Urothelium cell line (cell line): ENCODE data around the gene ATL1.
"Not testable (repeated sequence)": the region's sequence is repeated elsewhere in the genome, so short reads cannot be mapped to it uniquely, and the experiment has no call there.

Source experiments
- DNase-seq: peaks from one replicate; pipeline ENCODE4 v3.0.0; 2011; ENCODE audit warnings: low spot score, mixed read lengths
- FAIRE-seq: peaks from 2 replicates; lab custom pipeline; 2011; peaks lifted over from hg19 to GRCh38; lab: Jason Lieb, UNC

The ATL1 gene

GRCh38 chr14:50599700-50600444 lies 39.9 kb downstream of the ATL1 start:
- FAIRE-seq (peak; percentile 87), DNase-seq (peak; percentile 66)

GRCh38 chr14:50600849-50601248 lies 40.9 kb downstream of the ATL1 start:
- FAIRE-seq = no peak
- DNase-seq = peak; percentile 16

GRCh38 chr14:50601394-50601793 lies 41.4 kb downstream of the ATL1 start:
- DNase-seq (no peak), FAIRE-seq (no peak)

- peak; percentile 76 for FAIRE-seq
- no peak for DNase-seq
Observed at GRCh38 chr14:50602035-50602434, 42.1 kb downstream of the ATL1 start.

DNA sequence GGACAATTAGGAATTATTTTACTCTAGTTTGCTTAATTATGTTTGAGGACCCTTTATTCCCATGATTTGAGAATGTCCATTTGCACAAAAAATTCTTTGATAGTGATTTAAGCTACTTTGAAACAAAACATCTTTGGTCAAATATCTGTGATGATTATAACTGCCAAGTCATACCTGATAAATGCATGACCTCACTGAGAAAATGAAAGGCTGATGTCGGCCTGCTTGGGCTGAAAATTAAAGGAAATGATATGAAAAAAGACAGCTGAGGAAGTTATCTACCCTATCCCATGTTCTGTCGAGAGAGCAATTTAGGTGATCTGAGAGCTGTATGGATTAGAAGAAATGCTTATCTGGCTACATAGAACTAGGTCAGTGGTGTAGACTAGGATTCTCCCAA lies 43.6 kb downstream of the ATL1 start:
- DNase-seq = no peak
- no peak for FAIRE-seq

DNA sequence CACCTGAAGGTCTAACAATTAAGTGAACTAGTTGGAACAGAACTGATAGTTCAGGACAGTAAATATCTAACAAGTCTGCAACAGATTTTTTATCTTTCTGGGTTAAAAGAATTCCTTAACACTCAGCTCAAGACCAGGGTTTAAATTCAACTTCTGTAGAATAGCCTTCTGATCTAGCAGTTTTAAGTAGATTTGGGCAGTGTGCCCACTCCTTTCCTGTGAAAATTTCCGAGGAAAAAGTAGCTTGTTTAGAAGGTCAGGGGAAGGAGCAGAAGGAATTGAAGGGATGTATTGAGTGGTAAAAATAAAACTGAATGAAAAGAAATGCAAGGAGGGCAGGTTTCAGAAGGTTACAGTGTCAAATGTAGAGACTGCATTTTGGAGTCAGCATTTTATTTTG lies 45.8 kb downstream of the ATL1 start:
- FAIRE-seq = no peak
- DNase-seq = no peak

GRCh38 chr14:50606468-50606867 lies 46.5 kb downstream of the ATL1 start:
- FAIRE-seq = no peak
- no peak for DNase-seq

GRCh38 chr14:50607181-50607580 lies 47.2 kb downstream of the ATL1 start:
- FAIRE-seq (peak; percentile 92), DNase-seq (no peak)

- no peak for DNase-seq
- no peak for FAIRE-seq
Observed at GRCh38 chr14:50607761-50608160, 47.8 kb downstream of the ATL1 start.

GRCh38 chr14:50608302-50608851 lies 48.4 kb downstream of the ATL1 start:
- no peak for FAIRE-seq
- DNase-seq = no peak

DNA sequence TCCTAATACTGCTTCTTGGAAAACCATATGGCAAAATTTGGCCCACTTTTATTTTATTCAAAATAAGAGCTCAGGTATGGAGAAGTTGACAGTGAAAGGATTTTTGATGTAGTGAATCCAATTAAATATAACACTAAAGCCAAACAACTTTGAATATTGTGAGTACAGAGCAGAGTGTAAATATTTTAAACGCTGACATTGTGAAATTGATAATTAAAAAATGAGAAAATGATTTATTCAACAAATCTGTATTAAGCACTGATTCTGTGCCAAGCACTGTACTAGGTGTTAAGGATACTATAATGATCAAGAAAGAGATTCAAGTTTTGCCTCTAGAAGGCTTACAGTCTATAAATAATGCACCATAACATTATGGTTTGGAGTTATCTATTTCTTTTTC lies 50.5 kb downstream of the ATL1 start:
- DNase-seq (no peak), FAIRE-seq (no peak)

DNA sequence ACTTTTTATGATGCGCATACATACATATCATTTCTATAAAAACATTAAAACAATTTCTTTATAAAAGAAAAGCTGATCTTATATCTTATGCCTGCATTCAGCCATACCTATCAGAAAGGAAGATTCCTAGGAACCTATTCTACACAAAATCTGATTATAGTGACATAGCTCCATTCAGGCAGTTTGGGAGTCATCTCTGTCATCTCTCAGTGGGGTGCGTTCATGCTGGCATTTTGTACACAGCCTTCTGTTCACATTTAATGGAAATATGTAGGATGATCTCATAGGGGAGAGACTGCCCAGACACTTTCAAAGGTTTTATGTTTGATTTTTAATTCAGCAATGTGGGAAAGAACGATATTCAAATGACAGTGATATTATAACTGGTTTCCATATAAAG lies 52.9 kb downstream of the ATL1 start:
- FAIRE-seq (no peak), DNase-seq (no peak)

DNA sequence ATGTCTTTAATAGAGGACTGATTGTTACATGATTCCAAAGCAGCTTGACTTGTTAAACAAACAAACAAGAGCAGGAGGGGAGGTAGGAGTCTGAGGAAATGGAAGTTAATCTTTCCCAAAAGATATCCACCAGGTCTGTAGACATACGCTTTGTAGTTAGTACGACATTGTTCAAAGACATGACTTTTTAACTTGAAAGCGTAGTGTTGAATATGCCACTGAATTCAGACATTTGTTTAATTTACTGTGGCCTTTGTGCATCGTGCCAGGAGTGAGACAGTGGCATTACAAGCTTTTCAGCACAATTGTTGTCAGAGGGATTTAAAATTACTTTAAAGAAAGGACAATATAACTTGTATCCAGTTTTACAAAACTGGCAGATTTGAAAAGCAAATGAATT lies 55.1 kb downstream of the ATL1 start:
- DNase-seq (no peak), FAIRE-seq (no peak)

DNA sequence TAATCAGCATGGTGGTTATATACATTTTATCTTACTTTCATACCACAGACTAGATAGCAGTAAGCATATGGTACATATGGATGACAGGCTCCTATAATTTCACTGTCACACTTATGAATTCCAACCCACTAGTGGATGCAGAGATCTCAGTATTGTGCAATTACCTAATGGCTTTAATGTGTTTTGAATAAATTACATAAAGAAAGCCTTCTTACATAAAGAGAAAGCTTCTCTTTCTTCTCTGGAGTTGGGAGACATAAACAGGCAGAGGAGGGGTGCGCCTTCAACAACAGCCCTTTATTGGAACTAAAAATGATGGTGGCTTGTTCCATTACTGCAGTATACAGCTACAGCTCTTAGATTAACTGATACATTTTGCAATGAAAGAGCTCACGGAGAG lies 55.6 kb downstream of the ATL1 start:
- FAIRE-seq = no peak
- DNase-seq = no peak

- FAIRE-seq = no peak
- DNase-seq = no peak
Observed at GRCh38 chr14:50616275-50616674, 56.3 kb downstream of the ATL1 start.

DNA sequence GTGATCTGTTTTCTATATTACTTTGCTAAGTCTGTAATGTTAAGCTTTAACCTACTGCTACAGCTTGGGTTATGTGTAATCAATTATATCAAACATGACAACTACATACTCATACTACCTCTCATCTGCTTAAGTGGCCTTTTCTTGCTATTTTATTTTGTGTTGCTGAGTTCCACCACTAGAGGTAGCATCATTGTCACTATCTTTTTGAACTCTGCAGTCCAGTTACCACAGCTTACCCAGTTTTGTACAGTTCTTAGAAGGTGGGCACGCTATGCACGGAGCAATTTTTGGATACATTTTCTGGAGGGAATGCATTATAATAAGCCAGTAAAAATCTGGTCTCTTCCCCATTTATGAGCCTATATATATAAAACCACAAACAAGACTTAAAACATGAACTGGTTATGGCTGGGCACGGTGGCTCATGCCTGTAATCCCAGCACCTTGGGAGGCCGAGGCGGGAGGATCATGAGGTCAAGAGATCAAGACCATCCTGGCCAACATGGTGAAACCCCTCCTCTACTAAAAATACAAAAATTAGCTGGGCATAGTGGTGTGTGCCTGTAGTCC lies 59.7 kb downstream of the ATL1 start:
- no peak for FAIRE-seq

GRCh38 chr14:50620341-50620740 lies 60.4 kb downstream of the ATL1 start:
- DNase-seq (no peak), FAIRE-seq (peak; percentile 5)

More for the DNA sequence above, 59.7 kb downstream of the ATL1 start:
- peak; percentile 46 for DNase-seq

DNA sequence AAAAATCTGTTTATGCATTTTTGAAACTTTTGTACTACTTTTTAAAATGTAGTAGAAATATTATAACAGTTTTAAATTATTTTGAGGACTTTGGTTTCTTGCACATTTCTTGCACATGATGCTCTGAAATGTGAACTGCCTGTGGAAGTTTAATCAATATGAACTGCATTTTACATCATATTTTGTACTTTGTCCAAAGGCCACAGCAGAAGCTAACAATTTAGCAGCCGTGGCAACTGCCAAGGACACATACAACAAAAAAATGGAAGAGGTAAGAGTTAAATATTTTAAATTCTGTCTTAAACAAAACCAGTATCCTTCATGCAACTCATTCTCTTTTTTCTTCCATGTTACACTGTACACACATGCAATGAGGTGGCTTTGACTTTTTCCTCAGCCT lies 63.0 kb downstream of the ATL1 start:
- DNase-seq (no peak), FAIRE-seq (no peak)

GRCh38 chr14:50624447-50624846 lies 64.5 kb downstream of the ATL1 start:
- FAIRE-seq = no peak
- no peak for DNase-seq

DNA sequence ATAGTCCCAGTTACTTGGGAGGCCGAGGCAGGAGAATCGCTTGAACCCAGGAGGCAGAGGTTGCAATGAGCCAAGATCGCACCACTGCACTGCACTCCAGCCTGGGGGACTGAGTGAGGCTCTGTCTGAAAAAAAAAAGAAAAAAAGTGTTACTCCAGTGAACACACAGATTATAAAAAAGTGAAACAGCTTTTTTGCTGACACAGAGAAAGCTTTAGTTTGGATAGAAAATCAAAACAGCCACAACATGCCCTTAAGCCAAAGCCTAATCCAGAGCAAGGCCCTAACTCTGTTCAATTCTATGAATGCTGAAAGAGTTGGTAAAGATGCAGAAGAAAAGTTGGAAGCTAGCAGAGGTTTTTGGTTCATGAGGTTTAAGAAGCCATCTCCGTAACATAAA lies 65.0 kb downstream of the ATL1 start:
- not testable (repeated sequence) for FAIRE-seq, DNase-seq

DNA sequence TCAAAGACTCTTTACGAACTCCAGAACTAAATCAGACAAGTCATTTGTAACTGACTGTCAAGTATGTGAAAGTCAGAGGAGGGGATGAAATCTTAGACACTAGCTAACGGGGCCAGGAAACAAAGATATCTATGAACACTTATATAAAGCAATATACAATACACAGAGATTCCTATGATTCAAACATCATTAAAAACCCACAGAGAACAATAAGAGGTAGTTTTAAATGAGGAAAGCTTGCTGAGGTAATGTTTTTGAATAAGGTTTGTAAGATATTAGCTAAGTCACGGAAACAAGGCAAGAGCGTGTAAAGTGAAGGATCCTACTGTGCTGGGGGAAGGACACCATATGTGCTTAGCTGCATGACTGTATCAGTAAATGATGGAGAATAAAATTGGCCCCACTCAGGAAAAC lies 71.5 kb downstream of the ATL1 start:
- DNase-seq (no peak), FAIRE-seq (no peak)

DNA sequence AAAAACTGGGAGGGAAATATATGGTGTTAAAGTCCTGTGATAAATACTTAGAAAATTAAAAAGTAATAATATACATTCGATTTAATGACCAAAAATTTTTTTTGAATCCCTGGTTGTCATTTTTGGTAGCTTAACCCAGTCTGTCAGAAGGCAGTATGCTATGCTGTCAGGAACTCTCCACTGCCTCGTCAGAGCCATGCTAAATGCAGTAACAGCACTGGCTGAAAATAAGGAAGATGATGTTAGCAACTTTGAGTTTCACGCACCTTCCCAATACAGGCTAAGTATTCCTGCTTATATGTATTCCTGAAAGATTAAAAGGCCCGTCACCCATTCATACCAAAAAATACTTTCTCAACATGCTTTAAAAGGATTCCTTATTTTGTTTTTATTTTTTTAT lies 74.0 kb downstream of the ATL1 start:
- DNase-seq (no peak), FAIRE-seq (no peak)
